Activated B cell treated with CpG ODN at 0.5 μM for 24 hours (primary cell): ENCODE measurements around the gene GABBR2. TPM values are rescaled to one million over a fixed set of nuclear protein-coding genes. Genes with fewer than 3 reads are reported as not detected.
A peak's percentile ranks its signal among the peaks of the same experiment; 100 is the strongest.

Source experiments
- ATAC-seq: fragments of 200-7000 bp; cut with Tn5 transposase; one replicate; pipeline ENCODE4 v1.10.0; 2021; ENCODE audit warnings: low read depth, mild to moderate bottlenecking, moderate library complexity
- CTCF ChIA-PET: fragments of 350-600 bp; sonication (Branson Sonifier 250); formaldehyde crosslinking; loops from one replicate; lab custom pipeline; 2021; ENCODE audit warnings: antibody characterized with exemption; lab: Charles Lee
- POLR2A ChIA-PET: fragments of 350-600 bp; sonication (Branson Sonifier 250); formaldehyde crosslinking; loops from one replicate; lab custom pipeline; 2021; ENCODE audit warnings: antibody characterized with exemption; lab: Charles Lee
- DNase-seq: peaks from one replicate; pipeline ENCODE4 v3.0.0; 2022
- H3K27ac Mint-ChIP-seq: one replicate; pipeline ENCODE4 v1.8.0; 2020; ENCODE audit warnings: mixed read lengths
- H3K27me3 Mint-ChIP-seq: one replicate; pipeline ENCODE4 v1.8.0; 2021; ENCODE audit warnings: mixed read lengths
- H3K36me3 Mint-ChIP-seq: one replicate; pipeline ENCODE4 v1.8.0; 2021; ENCODE audit warnings: low read depth, mixed read lengths
- H3K4me1 Mint-ChIP-seq: one replicate; pipeline ENCODE4 v1.8.0; 2021; ENCODE audit warnings: mixed read lengths
- H3K4me3 Mint-ChIP-seq: one replicate; pipeline ENCODE4 v1.8.0; 2020; ENCODE audit warnings: mild to moderate bottlenecking, mixed read lengths
- H3K9me3 Mint-ChIP-seq: one replicate; pipeline ENCODE4 v1.8.0; 2020; ENCODE audit warnings: mixed read lengths
- intact Hi-C: fragments of 100-400 bp; cut with micrococcal nuclease; formaldehyde crosslinking; loops from one replicate; pipeline ENCODE4 v1.15.1; 2024
- total RNA-seq: library from RNA; stranded (reverse); gene quantifications from 2 replicates; pipeline ENCODE4 v1.2.3, GENCODE V29; 2022
- TF ChIP-seq, protein P1 (sequence below): fragments of 200-600 bp; IDR thresholded peaks from one replicate; pipeline ENCODE4 v1.8.0; 2022; ENCODE audit warnings: antibody characterized with exemption, mild to moderate bottlenecking

Gene GABBR2
- total RNA-seq, 1 donor from 2014 or later = not detected

DNA sequence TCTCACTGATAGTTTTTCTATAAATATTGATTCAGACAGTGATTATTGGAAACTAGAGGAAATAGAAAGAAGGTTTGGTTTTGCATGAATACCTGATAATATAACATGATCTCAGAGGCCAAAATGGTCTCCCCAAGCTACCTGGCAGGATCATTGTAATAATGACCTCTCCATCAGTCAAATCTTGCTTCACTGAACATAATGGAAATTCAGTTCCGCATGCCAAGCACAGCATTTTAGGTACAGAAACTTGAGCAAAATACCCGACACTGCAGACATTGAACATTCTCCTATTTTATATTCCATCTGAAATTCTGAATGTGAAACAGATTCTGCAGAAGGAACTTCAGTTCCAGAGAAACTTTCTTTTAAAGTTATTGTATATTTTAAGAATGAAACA, 444.2 kb downstream of the GABBR2 start:
- TF ChIP-seq, protein P1, sequence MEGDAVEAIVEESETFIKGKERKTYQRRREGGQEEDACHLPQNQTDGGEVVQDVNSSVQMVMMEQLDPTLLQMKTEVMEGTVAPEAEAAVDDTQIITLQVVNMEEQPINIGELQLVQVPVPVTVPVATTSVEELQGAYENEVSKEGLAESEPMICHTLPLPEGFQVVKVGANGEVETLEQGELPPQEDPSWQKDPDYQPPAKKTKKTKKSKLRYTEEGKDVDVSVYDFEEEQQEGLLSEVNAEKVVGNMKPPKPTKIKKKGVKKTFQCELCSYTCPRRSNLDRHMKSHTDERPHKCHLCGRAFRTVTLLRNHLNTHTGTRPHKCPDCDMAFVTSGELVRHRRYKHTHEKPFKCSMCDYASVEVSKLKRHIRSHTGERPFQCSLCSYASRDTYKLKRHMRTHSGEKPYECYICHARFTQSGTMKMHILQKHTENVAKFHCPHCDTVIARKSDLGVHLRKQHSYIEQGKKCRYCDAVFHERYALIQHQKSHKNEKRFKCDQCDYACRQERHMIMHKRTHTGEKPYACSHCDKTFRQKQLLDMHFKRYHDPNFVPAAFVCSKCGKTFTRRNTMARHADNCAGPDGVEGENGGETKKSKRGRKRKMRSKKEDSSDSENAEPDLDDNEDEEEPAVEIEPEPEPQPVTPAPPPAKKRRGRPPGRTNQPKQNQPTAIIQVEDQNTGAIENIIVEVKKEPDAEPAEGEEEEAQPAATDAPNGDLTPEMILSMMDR = no peak
- intact Hi-C loops = no loop called here
- ATAC-seq (no peak), DNase-seq (no peak)
- no peak overlapping the region for H3K27ac Mint-ChIP-seq
- no peaks in the 10 kb centered on the region for H3K4me1 Mint-ChIP-seq
- no peaks in the 10 kb centered on the region for H3K9me3 Mint-ChIP-seq
- POLR2A ChIA-PET = no interaction called here
- CTCF ChIA-PET = interaction anchor here (1.0 to 3.3 kb wide), 10 partner anchors 9 to 374 kb away, joined by 3 to 26 read pairs (median 6); partner anchors contain the start of genes TBC1D2, TRIM14 and TRMO
- no peaks in the 10 kb centered on the region for H3K36me3 Mint-ChIP-seq
- no peak overlapping the region for H3K4me3 Mint-ChIP-seq
- H3K27me3 Mint-ChIP-seq = peaks cover 11% of the 10 kb centered on the region

DNA sequence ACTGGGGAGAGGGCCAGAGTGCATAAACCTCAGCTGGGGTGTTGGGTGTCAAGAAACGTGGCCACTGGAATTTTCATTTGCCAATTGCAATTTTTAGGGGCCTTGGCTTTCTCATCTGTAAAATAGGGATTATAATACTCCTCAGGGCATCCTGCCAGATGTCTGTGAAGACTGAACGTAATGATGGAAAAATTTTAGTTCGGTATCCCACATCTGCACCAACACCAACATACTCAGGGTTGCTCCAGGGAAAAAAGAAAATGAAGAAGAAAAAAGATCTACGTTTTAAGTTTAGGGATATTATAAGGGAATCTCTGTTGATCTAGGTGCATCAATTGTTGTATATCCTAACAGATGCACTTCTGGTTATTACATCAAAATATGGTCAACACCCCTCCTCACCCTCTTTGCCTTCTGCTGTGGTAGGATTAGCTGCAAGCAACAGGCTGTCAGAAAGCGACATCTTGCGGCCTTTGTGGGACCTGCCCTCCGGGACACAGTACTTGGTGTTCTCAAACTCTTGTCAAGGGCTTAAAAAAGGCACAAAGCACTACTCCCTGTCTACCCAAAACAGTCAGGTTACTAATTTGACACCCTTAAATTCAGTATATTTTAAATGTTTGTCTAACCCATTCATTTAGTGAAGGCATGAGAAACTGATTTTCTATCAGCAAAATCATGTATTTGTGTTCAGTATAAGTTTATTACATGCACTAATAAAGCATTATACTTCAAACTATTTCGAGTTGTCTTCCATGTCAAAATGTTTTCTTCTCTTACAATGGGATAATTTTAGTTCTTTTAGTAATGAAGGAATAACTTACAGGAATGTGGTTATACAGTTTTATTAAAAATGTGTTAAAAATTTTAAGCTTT, 445.0 kb downstream of the GABBR2 start:
- peak; percentile 100 for ATAC-seq
- Mint-ChIP-seq H3K4me1 (no peaks in the 10 kb centered on the region), H3K36me3 (no peaks in the 10 kb centered on the region), H3K27ac (no peak overlapping the region), H3K27me3 (peaks cover 5% of the 10 kb centered on the region), H3K4me3 (no peak overlapping the region), H3K9me3 (no peaks in the 10 kb centered on the region)
- intact Hi-C loops = loop anchor here (1.0 kb wide), 5 partner anchors 58 to 553 kb away; no protein-coding TSS in a partner anchor
- peak; percentile 58 for DNase-seq
- ChIA-PET CTCF (interaction anchor here (0.7 to 3.3 kb wide), 14 partner anchors 8 to 373 kb away, joined by 3 to 26 read pairs (median 5); partner anchors contain the start of genes NANS, TBC1D2, TRIM14 and TRMO), POLR2A (interaction anchor here (0.6 kb wide), 1 partner anchor 162 kb away, joined by 6 read pairs; no protein-coding TSS in a partner anchor)
- TF ChIP-seq, protein P1 = peak; percentile 86

DNA sequence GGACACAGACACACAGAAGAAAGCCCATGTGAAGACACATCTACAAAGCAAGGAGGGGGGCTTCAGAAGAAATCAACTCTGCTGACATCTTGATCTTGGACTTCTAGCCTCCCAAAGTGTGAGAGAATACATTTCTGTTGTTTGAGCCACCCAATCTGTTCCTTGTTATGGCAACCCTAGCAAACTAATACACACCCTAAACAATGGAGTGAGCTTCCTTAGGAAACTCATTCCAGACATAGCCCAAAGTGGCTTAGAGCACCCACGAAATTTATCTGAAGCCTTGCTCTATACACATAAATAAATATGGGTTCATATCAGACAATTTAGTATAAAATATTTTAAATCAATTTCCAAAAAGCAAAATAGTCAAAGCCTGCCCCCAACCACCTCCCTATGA, 445.7 kb downstream of the GABBR2 start:
- DNase-seq = no peak
- ChIA-PET CTCF (interaction anchor here (0.7 to 3.3 kb wide), 12 partner anchors 28 to 340 kb away, joined by 3 to 26 read pairs (median 5); partner anchors contain the start of genes NANS, TRIM14 and TRMO), POLR2A (no interaction called here)
- peaks cover 2% of the 10 kb centered on the region for H3K27me3 Mint-ChIP-seq
- H3K36me3 Mint-ChIP-seq = no peaks in the 10 kb centered on the region
- H3K9me3 Mint-ChIP-seq = no peaks in the 10 kb centered on the region
- H3K27ac Mint-ChIP-seq = no peak overlapping the region
- H3K4me3 Mint-ChIP-seq = no peak overlapping the region
- no peaks in the 10 kb centered on the region for H3K4me1 Mint-ChIP-seq
- no peak for ATAC-seq
- intact Hi-C loops = loop anchor here (1.0 kb wide), 5 partner anchors 58 to 553 kb away; no protein-coding TSS in a partner anchor
- TF ChIP-seq, protein P1 = no peak

DNA sequence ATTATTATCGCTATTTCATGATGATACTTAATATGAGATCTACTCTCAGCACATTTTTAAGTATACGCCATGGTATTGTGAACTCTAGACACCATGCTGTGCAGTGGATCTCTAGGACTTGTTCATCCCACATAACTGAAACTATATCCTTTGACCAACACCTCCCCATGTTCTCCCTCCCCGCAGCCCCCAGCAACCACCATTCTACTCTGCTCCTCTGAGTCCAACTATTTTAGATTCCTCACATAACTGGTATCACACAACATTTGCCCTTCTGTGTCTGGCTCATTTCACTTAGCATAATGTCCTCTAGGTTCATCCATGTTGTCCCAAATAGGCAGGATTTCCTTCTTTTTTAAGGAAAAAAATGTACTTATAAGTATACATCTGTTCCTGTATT, 446.7 kb downstream of the GABBR2 start:
- no peaks in the 10 kb centered on the region for H3K4me1 Mint-ChIP-seq
- TF ChIP-seq, protein P1 = no peak

DNA sequence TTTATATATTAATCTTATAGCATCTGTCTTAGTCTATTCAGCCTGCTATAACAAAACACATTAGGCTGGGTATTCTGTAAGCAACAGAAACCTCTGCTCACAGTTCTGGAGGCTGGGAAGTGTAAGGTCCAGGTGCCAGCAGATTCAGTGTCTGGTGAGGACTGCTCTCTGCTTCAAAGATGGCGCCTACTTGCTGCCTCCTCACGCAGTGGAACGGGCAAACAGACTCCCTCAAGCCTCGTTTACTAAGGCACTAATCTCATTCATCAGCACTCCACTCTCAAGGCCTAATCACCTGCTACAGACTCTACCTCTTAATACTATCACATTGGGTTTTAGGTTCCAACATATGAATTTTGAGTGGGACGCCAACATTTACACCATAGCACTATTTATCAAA, 448.1 kb downstream of the GABBR2 start:
- CTCF ChIA-PET = no interaction called here
- POLR2A ChIA-PET = no interaction called here
- H3K27me3 Mint-ChIP-seq = peaks cover 2% of the 10 kb centered on the region
- DNase-seq = no peak
- no peaks in the 10 kb centered on the region for H3K9me3 Mint-ChIP-seq
- TF ChIP-seq, protein P1 = no peak
- peaks cover 5% of the 10 kb centered on the region for H3K4me1 Mint-ChIP-seq
- intact Hi-C loops = no loop called here
- ATAC-seq = no peak
- peaks cover 8% of the 10 kb centered on the region for H3K36me3 Mint-ChIP-seq
- no peak overlapping the region for H3K27ac Mint-ChIP-seq
- no peak overlapping the region for H3K4me3 Mint-ChIP-seq

More for the DNA sequence above, 446.7 kb downstream of the GABBR2 start:
- peaks cover 2% of the 10 kb centered on the region for H3K27me3 Mint-ChIP-seq
- no peak for DNase-seq
- no peaks in the 10 kb centered on the region for H3K36me3 Mint-ChIP-seq
- POLR2A ChIA-PET = no interaction called here
- no peak overlapping the region for H3K4me3 Mint-ChIP-seq
- no peak for ATAC-seq
- no peak overlapping the region for H3K27ac Mint-ChIP-seq
- H3K9me3 Mint-ChIP-seq = no peaks in the 10 kb centered on the region
- CTCF ChIA-PET = interaction anchor here (1.3 to 3.3 kb wide), 6 partner anchors 57 to 339 kb away, joined by 4 to 26 read pairs (median 12); partner anchors contain the start of genes NANS, TRIM14 and TRMO
- intact Hi-C loops = no loop called here
